HUDEP-2 (cell line): ENCODE data around the gene TNFRSF25.

ENCODE experiments used
- DNase-seq, 76 experiments: peaks; one replicate each; lab custom pipeline; 2025; ENCODE audit not compliant: unreplicated experiment in 76 of 76; lab: John Stamatoyannopoulos, UW

The TNFRSF25 gene

DNA sequence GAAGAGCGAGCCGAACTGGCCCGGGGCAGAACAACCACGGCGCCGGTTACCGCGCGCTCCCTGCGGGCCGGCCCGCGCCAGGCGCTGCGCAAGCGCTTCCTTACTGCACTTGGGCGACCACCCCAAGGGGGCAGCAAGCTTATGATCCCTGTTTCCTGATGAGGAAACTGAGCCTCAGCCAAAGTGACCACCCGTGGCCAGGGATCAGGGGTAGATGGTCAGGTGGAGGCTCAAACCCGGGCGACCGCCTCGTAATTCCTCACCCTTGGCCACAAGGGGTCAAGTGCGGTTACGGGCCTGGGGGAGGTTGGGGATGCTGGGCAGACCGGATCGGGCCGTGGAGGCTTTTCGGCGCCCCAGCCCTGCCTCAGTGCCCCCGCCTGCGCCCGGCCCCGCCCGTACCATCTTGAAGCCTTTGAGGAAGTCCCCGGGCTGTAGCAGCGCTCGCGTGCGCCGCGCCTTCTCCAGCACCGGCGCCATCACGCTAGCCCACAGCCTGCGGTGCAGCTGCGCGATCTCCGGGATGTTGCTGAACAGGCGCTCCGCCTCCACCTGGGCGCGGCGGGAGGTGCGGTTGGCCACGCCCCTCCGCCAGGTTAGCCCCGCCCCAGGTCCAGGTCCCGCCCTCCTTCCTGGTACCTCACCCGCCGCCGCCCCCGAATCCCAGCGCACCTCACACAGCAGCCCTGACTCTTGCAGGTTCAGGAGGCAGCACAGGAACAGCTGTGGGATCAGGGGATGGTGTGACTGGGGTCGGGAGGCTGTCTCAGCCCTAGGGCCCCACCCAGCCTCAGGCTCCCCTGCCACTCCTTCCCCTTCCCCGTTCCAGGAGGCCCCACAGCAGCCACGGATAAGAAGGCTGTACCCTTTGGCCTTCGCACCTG is 5.4 kb upstream of the TNFRSF25 start:
- no peak for DNase-seq

DNA sequence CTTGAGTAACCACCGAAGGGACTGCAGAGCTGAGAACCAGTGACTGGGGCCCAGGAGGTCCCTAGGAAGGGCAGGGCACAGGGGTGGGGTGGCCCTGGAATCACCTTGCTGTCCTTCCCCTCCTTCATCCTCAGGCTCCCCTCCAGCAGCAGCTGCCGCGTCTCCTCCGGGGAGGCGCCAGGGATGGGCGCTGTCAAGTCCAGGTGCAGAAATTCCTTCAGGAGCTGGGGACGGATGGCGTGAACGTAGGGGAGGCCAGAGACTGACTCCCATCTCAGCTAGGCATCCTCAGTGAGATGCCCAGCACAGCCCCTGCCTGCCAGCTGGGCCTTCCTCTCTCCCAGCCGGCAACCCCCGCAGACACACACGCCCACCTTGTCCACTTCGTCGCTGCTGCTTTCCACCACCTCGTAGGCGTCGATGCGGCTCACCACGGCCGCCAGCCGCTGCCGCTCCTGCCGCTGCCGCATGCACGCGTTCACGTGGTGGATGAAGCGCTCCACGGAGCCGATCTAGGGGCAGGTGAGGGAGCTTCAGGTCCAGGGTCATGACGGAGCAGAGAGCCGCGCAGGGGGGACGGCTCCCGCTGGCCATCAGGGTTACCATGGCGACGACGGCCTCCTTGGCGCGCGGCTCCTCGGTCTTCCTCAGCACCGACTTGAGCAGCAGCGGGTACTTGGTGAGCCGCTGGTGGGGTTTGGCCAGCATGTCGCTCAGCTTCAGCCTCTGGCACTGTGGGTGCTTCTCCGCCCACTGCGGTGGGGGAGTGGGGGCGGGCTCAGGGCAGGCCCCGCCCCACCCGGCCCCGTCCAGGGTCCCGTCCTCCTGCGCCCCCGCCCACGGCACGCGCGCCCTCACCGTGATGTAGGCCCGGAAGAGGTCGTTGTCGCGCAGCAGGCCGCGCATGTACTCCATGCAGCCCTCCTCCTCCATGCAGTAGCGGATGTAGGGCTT is 4.4 kb upstream of the TNFRSF25 start:
- DNase-seq = no peak

DNA sequence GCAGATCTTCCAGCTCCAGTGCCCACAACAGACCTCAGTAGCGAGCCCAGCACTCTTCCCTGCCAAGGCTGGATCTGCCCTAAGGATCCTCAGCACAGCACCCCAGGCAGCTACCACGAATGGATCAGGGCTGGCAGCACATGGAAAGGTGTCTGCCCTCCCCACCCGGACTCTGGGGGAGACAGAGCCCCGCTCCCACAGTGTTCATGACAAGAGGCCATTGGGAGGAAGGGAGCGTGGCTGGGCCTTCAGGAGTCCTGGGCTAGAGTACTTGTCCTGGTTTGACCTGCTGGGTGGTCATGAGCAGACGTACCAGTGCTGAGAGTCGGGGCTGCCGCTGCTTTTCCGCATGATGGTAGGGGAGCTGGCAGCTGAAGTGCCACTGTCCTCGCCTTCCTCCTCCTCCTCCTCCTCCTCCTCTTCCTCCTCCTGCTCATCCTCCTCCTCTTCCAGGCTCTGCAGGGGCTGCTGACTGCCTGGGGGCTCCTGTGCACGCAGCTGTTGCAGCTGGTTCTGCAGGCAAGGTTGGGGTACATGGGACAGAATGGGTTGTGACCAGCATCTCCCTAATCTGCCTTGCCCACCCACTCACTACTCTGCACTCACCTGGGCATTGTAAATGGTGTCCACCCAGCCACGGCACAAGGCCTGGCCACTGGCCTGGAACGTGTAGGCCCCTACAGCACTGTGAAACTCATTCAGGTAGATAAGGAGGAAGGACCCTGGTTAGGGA is 2.9 kb upstream of the TNFRSF25 start:
- no peak for DNase-seq

- no peak for DNase-seq
Observed at GRCh38 chr1:6467744-6468688, 2.0 kb upstream of the TNFRSF25 start.

DNA sequence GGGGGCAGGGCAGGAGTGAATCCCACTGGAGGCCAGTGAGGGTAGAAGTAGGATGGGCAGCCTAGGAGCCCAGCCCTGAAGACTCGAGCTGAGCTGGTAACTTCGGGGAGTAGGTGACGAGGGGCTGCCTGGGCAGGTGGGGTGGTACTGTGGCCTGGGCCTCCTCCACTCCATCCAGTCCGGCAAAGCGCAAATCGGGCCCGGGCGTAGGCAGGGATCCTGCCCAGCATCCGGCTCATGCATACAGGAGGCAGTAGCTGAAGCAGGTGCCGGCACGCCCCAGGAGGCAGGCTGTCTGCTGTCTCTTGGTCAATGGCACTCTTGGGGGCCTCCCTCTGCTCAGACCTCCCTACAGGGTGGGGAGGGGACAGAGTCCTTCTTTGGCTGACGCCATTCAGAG is 1.3 kb upstream of the TNFRSF25 start:
- DNase-seq = no peak

- no peak for DNase-seq
Observed at GRCh38 chr1:6466751-6467150, 778 bp upstream of the TNFRSF25 start.

DNA sequence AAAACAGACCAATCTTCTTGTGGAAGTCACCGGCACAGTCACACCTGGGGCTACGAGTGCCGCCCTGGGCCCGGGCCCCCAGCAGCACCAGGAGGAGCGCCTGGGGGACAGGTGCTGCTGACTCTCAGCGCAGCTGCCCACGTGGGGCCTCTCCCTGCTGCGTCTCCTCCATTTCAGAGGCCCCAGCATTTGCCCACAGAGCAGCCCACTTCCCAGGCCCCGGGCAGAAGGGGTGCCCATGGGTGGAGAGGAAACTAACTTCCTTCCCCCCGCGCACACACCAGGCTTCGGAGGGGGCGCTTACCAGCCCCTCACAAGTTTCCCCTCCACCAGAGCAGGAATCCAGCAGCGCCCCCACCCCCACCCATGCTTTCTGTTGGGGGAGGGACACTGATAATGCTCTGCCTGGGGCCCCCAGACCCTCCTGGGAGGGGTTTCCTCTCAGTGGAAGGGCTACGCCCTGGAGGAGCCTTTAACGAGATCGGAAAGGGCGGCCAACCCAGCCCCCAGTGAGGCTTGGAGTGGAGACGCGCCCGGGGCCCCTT is 440 bp downstream of the TNFRSF25 start:
- no peak for DNase-seq

DNA sequence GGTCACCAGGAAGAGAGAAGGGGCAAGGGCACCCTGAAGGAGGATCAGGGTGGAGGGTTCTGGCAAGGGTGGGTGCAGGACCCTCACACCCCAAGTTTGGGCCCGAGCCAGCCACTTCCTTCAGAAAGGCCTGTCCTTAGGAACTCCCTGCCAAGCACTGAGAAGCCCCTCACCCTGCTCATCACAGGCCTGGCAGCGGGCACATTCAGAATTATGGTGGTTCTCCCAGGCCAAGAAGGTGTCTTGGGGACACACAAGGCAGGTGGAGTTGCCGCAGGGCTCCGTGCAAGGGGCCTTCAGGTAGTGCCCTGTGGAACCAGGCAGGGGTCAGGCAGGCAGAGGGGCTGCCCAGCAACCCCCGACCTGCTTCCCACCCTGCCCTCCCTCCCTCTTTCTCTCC is 1.1 kb downstream of the TNFRSF25 start:
- DNase-seq = no peak

- DNase-seq = peak in 61 of 76 experiments; percentile 4 to 72 (median 44)
Observed at GRCh38 chr1:6464514-6464836, 1.5 kb downstream of the TNFRSF25 start.

- DNase-seq = no peak
Observed at GRCh38 chr1:6463120-6463412, 2.9 kb downstream of the TNFRSF25 start.

DNA sequence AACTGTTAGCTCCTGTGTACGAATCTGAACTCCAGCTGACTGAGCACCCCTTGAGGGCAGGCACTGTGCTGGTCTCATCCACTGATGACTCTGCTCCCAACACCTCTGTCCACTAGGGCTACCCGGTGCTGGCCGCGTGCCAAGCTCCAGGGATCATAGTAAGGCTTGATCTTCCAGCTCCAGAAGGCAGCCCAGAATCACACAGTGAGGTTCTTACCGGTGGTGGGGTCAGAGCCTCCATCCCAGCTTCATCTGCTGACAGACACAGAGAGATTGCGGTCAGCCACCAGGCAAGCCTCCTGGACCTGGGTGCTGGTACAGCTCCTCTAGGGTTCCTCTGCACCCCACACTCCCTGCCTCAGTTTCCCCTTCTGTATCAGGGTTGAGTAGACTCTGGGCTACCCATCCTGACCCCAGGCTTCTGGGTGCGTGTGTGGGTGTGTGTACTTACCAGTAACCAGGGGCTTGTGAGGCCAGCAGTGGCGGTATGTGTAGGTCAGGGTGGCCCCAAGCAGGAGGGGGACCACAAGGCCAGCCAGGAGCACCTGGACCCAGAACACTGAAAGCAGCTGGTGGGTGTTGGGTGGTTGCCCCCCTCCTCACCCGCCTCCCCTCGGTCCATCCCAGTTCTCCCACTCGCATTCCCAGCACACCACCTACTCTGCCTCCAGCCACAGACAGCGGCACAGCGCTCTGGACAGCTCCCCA is 3.4 kb downstream of the TNFRSF25 start:
- DNase-seq = peak in 3 of 76 experiments; percentile 4 to 21 (median 10)

- DNase-seq = no peak
Observed at GRCh38 chr1:6461538-6462411, 4.2 kb downstream of the TNFRSF25 start.

- DNase-seq = no peak
Observed at GRCh38 chr1:6461051-6461530, 4.9 kb downstream of the TNFRSF25 start.

- no peak for DNase-seq
Observed at GRCh38 chr1:6460301-6461050, 5.5 kb downstream of the TNFRSF25 start.

DNA sequence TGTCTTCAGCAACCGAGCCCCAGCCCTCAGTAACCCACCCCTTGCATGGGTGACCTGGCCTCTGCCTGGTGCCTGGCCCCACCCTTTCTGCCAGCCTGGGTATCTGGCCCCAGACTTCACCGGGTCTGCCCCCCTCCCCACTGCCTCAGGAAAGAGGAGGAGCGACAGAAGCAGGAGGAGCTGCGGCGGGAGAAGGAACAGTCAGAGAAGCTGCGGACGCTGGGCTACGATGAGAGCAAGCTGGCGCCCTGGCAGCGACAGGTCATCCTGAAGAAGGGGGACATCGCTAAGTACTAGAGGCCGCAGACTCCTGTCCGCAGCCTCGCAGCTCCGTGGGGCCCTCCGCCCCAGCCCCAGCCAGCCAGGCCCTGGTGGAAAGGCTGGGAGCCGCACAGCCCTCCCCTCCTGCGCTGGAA is 6.1 kb downstream of the TNFRSF25 start:
- no peak for DNase-seq

DNA sequence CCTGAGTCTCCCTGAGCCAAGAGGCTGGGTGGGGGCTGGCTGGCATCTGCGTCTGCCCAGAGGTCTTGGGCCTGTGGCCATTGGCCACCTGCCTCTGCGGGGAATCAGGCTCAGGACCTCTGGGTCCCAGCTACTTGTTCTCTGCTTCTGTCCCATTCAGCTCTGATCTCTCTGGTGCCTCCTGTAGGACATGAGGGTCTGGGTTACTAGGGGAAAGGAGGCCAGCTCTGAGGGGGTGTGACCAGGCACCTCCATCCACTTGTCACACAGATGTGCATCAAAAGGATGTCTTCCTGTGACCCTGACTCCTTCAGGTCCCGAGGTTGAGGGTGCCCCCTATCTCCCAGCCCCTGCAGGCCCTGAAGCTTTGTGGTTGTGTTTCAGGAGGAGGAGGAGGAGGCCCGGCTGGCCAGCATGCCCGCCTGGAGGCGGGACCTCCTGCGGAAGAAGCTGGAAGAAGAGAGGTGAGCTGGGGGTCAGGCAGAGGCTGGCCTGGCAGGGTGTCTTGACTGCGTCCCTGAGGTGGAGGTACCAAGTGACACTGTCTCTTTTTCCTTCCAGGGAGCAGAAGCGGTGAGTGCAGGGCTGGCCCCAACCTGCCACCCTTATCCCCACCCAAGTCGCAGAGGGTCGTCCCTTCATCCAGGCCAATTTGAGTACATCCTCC is 9.0 kb downstream of the TNFRSF25 start:
- DNase-seq = no peak
